Testis (tissue), 2 donors: ENCODE measurements around the gene DYRK1B.

Experiments used
- POLR2A ChIP-seq: fragments of 450-650 bp; IDR thresholded peaks from one replicate; pipeline ENCODE4 v1.6.1; 2017; ENCODE audit warnings: antibody characterized with exemption, mild to moderate bottlenecking, moderate library complexity
- TF ChIP-seq, protein P1 (sequence below), 3 experiments: fragments of 450-650 bp in 2 of 3; fragments of 200-600 bp in 1 of 3; sonication (generic) in 1 of 3; IDR thresholded peaks; one replicate each; pipeline ENCODE4 v1.5.1; 2016 to 2019; ENCODE audit warnings: antibody characterized with exemption in 3 of 3, mild to moderate bottlenecking in 2 of 3, moderate library complexity in 1 of 3

DNA sequence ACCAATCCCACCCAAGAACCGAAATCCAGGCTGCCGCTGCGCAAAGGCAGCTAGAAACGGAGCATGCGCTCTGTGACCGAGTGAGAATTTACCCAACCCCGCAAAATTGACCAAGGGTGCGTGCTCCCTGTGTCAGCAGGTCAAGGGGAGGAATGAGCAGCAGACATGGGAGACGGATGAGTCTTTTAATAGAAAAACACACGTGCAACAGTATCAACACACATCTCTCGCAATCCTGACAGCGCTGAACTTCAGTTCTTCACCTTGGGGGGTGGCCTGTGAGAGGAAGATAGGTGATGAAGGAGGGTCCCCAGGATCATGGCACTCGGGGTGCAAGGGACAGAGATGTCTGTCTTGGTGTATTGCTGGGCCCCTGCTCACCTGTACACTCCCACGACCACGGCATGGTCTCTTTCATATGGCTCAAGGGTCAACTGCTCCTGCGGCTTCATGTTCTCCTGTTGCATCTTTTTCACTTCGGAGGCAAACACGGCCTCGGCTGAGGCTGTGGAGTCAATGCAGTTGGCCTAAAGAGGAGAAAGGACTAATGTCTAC lies 402 bp upstream of the DYRK1B start:
- TF ChIP-seq POLR2A = no peak
- TF ChIP-seq, protein P1, sequence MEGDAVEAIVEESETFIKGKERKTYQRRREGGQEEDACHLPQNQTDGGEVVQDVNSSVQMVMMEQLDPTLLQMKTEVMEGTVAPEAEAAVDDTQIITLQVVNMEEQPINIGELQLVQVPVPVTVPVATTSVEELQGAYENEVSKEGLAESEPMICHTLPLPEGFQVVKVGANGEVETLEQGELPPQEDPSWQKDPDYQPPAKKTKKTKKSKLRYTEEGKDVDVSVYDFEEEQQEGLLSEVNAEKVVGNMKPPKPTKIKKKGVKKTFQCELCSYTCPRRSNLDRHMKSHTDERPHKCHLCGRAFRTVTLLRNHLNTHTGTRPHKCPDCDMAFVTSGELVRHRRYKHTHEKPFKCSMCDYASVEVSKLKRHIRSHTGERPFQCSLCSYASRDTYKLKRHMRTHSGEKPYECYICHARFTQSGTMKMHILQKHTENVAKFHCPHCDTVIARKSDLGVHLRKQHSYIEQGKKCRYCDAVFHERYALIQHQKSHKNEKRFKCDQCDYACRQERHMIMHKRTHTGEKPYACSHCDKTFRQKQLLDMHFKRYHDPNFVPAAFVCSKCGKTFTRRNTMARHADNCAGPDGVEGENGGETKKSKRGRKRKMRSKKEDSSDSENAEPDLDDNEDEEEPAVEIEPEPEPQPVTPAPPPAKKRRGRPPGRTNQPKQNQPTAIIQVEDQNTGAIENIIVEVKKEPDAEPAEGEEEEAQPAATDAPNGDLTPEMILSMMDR (IDR thresholded peaks at IDR 0.05) = no peak
